GM23338 (cell line): ENCODE data around the gene NCDN. TPM values are rescaled to one million over a fixed set of nuclear protein-coding genes. Genes with fewer than 3 reads are reported as not detected.

ENCODE experiments used
- ATAC-seq: fragments of 200-7000 bp; cut with Tn5 transposase; 3 replicates; pipeline ENCODE4 v1.9.1; 2020
- DNase-seq: peaks from one replicate; pipeline ENCODE4 v3.0.0-alpha.2; 2015; ENCODE audit warnings: low spot score
- H2AFZ ChIP-seq: fragments of 200-600 bp; sonication (generic); 2 replicates; pipeline ENCODE4 v1.8.0; 2016; ENCODE audit warnings: antibody characterized with exemption, mild to moderate bottlenecking, moderate library complexity
- H3F3A ChIP-seq: fragments of 200-600 bp; sonication (generic); replicated peaks from 2 replicates; pipeline ENCODE4 v1.8.0; 2017; ENCODE audit warnings: antibody characterized with exemption, mixed run types, low read depth
- H3K27ac ChIP-seq: fragments of 200-600 bp; sonication (generic); 2 replicates; pipeline ENCODE4 v1.6.1; 2016; ENCODE audit warnings: low read depth
- H3K27me3 ChIP-seq: fragments of 200-600 bp; sonication (generic); 2 replicates; pipeline ENCODE4 v1.8.0; 2016; ENCODE audit warnings: mild to moderate bottlenecking, mixed run types, moderate library complexity; ENCODE audit not compliant: insufficient read depth
- H3K36me3 ChIP-seq: fragments of 200-600 bp; sonication (generic); 2 replicates; pipeline ENCODE4 v1.8.0; 2016; ENCODE audit warnings: mild to moderate bottlenecking; ENCODE audit not compliant: insufficient read depth
- H3K4me1 ChIP-seq: fragments of 200-600 bp; sonication (generic); 2 replicates; pipeline ENCODE4 v1.8.0; 2016; ENCODE audit warnings: mild to moderate bottlenecking, moderate library complexity; ENCODE audit not compliant: insufficient read depth
- H3K4me2 ChIP-seq: fragments of 200-600 bp; sonication (generic); 2 replicates; pipeline ENCODE4 v1.7.1; 2017; ENCODE audit warnings: mixed run types
- H3K4me3 ChIP-seq: fragments of 200-600 bp; sonication (generic); 2 replicates; pipeline ENCODE4 v1.6.1; 2016; ENCODE audit warnings: mixed run types
- H3K79me2 ChIP-seq: fragments of 200-600 bp; sonication (generic); replicated peaks from 2 replicates; pipeline ENCODE4 v1.8.0; 2017; ENCODE audit warnings: mild to moderate bottlenecking; ENCODE audit not compliant: insufficient read depth
- H3K9me2 ChIP-seq: fragments of 200-600 bp; sonication (generic); 2 replicates; pipeline ENCODE4 v1.8.0; 2017; ENCODE audit not compliant: insufficient read depth
- H4K20me1 ChIP-seq: fragments of 200-600 bp; sonication (generic); replicated peaks from 2 replicates; pipeline ENCODE4 v1.8.0; 2017; ENCODE audit warnings: mild to moderate bottlenecking; ENCODE audit not compliant: insufficient read depth
- H3K27ac Mint-ChIP-seq: 2 replicates; pipeline ENCODE4 v1.8.0; 2020; ENCODE audit warnings: inconsistent platforms, mild to moderate bottlenecking, moderate library complexity, mixed read lengths
- H3K27me3 Mint-ChIP-seq: 3 replicates; pipeline ENCODE4 v1.8.0; 2022; ENCODE audit warnings: low read depth, mild to moderate bottlenecking, moderate library complexity, mixed read lengths, inconsistent platforms; ENCODE audit not compliant: insufficient read depth, poor library complexity
- H3K36me3 Mint-ChIP-seq: 3 replicates; pipeline ENCODE4 v1.8.0; 2021; ENCODE audit warnings: low read depth, mild to moderate bottlenecking, inconsistent platforms, moderate library complexity, mixed read lengths
- H3K4me1 Mint-ChIP-seq: 3 replicates; pipeline ENCODE4 v1.8.0; 2020; ENCODE audit warnings: mild to moderate bottlenecking, inconsistent platforms, mixed read lengths
- H3K4me3 Mint-ChIP-seq: 3 replicates; pipeline ENCODE4 v1.8.0; 2021; ENCODE audit warnings: moderate library complexity, mild to moderate bottlenecking, inconsistent platforms, mixed read lengths
- H3K9me3 Mint-ChIP-seq: 3 replicates; pipeline ENCODE4 v1.8.0; 2020; ENCODE audit warnings: moderate library complexity, mild to moderate bottlenecking, inconsistent platforms, mixed read lengths
- CREB1 ChIP-seq: fragments of 250-450 bp; sonication (Bioruptor Pico); IDR thresholded peaks from 2 replicates; pipeline ENCODE4 v1.5.0; 2020; ENCODE audit warnings: low read depth, mild to moderate bottlenecking, moderate library complexity
- CTCF ChIP-seq, 2 experiments: fragments of 200-600 bp in 1 of 2; sonication (generic) in 1 of 2; conservative IDR thresholded peaks; 2 replicates each; pipeline versions ENCODE4 v1.5.1 to v1.6.1; 2016 to 2017; ENCODE audit warnings: antibody characterized with exemption in 2 of 2, low read depth in 2 of 2, mild to moderate bottlenecking in 2 of 2, moderate library complexity in 1 of 2
- EZH2 ChIP-seq: fragments of 200-600 bp; sonication (generic); IDR thresholded peaks from one replicate; pipeline ENCODE4 v1.8.0; 2017; ENCODE audit warnings: antibody characterized with exemption, mild to moderate bottlenecking, low read depth; ENCODE audit not compliant: unreplicated experiment
- EZH2phosphoT487 ChIP-seq: fragments of 200-600 bp; sonication (generic); IDR thresholded peaks from one replicate; pipeline ENCODE4 v1.8.1; 2018; ENCODE audit warnings: antibody characterized with exemption; ENCODE audit not compliant: unreplicated experiment
- JUNB ChIP-seq: IDR thresholded peaks from one replicate; pipeline ENCODE4 v1.6.1; 2016; ENCODE audit warnings: antibody characterized with exemption; ENCODE audit not compliant: unreplicated experiment
- NANOG ChIP-seq: IDR thresholded peaks from 2 replicates; pipeline ENCODE4 v1.6.1; 2016; ENCODE audit warnings: antibody characterized with exemption, borderline replicate concordance
- POLR2AphosphoS5 ChIP-seq: IDR thresholded peaks from 2 replicates; pipeline ENCODE4 v1.6.1; 2016; ENCODE audit warnings: antibody characterized with exemption, low read depth
- STAT1 ChIP-seq: IDR thresholded peaks from one replicate; pipeline ENCODE4 v1.6.1; 2016; ENCODE audit warnings: antibody characterized with exemption; ENCODE audit not compliant: unreplicated experiment
- ZNF114 ChIP-seq: fragments of 250-450 bp; sonication (Bioruptor Pico); IDR thresholded peaks from 2 replicates; pipeline ENCODE4 v1.5.0; 2020; ENCODE audit warnings: mild to moderate bottlenecking, moderate library complexity
- ZNF331 ChIP-seq: fragments of 250-450 bp; sonication (Bioruptor Pico); IDR thresholded peaks from 2 replicates; pipeline ENCODE4 v1.5.0; 2020; ENCODE audit warnings: low read depth, mild to moderate bottlenecking, moderate library complexity
- ZNF462 ChIP-seq: fragments of 250-450 bp; sonication (Bioruptor Pico); IDR thresholded peaks from 2 replicates; pipeline ENCODE4 v1.5.0; 2020; ENCODE audit warnings: mild to moderate bottlenecking, moderate library complexity
- polyA plus RNA-seq: library from polyadenylated mRNA; unstranded; fragments of >200 nt; fragmentation: Nextera tagmentation; extraction: Ambion mirVana; gene quantifications from 2 replicates; pipeline ENCODE4 v1.2.1, GENCODE V29; 2016
- total RNA-seq: library from RNA; depleted of rRNA; stranded (reverse); fragments of >200 nt; shearing (Covaris generic); gene quantifications from 2 replicates; pipeline ENCODE4 v1.2.3, GENCODE V29; 2014
- TF ChIP-seq, protein P1 (sequence below): IDR thresholded peaks from one replicate; pipeline ENCODE4 v1.6.1; 2018; ENCODE audit warnings: antibody characterized with exemption; ENCODE audit not compliant: unreplicated experiment
- TF ChIP-seq, protein P2 (sequence below): IDR thresholded peaks from 2 replicates; pipeline ENCODE4 v1.6.1; 2016; ENCODE audit warnings: antibody characterized with exemption

NCDN gene
- total and polyA plus RNA-seq, 2 experiments from 2014 or later = 13.2 to 44.2 TPM

DNA sequence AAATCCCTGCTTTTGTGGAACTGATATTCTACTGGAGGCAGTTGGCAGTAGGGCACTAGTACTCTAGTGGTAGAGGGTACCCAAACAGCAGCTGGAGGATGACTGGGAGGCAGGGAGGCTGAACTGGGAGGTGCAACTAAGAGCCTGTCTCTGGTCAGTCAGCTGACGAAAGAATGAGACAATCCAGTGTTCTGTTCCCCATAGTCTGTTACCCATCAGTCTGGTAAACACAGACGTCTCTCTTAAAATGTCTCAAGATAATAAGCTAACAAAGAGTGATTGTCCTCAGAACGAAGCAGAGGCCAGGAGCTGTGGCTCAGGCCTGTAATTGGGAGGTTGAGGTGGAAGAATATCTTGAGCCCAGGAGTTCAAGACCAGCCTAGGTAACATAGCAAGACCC lies 45.9 kb downstream of the NCDN start:
- Histone ChIP-seq H3K79me2 (peaks cover 23% of the 10 kb centered on the region), H4K20me1 (peaks cover 37% of the 10 kb centered on the region), H3K4me1 (no peaks in the 10 kb centered on the region), H3K27ac (no peak overlapping the region), H2AFZ (no peak overlapping the region), H3K9me2 (no peaks in the 10 kb centered on the region), H3K27me3 (no peaks in the 10 kb centered on the region), H3K4me3 (no peak overlapping the region), H3K36me3 (peaks cover 38% of the 10 kb centered on the region), H3K4me2 (no peak overlapping the region), H3F3A (peaks cover 8% of the 10 kb centered on the region; the same call in 1 of the 2 replicates)
- DNase-seq = no peak
- 0 out of 3 replicates have a peak, but pooled peaks cover 7% of the 10 kb centered on the region for H3K4me1 Mint-ChIP-seq
- peaks cover 58% of the 10 kb centered on the region for H3K36me3 Mint-ChIP-seq
- ATAC-seq = no peak
- no peak overlapping the region for H3K4me3 Mint-ChIP-seq
- H3K27ac Mint-ChIP-seq = no peak overlapping the region
- no peaks in the 10 kb centered on the region for H3K27me3 Mint-ChIP-seq
- H3K9me3 Mint-ChIP-seq = no peaks in the 10 kb centered on the region
- TF ChIP-seq EZH2phosphoT487 (no peak), EZH2 (no peak), STAT1 (no peak), ZNF331 (CRISPR knock-in tag) (no peak), CREB1 (CRISPR knock-in tag) (no peak), ZNF462 (no peak), CTCF (conservative IDR thresholded peaks at IDR 0.05; ENCODE audit: low read depth in 2 of 2) (no peak), JUNB (no peak), POLR2AphosphoS5 (no peak), ZNF114 (CRISPR knock-in tag) (no peak), NANOG (no peak)
- TF ChIP-seq, protein P1, sequence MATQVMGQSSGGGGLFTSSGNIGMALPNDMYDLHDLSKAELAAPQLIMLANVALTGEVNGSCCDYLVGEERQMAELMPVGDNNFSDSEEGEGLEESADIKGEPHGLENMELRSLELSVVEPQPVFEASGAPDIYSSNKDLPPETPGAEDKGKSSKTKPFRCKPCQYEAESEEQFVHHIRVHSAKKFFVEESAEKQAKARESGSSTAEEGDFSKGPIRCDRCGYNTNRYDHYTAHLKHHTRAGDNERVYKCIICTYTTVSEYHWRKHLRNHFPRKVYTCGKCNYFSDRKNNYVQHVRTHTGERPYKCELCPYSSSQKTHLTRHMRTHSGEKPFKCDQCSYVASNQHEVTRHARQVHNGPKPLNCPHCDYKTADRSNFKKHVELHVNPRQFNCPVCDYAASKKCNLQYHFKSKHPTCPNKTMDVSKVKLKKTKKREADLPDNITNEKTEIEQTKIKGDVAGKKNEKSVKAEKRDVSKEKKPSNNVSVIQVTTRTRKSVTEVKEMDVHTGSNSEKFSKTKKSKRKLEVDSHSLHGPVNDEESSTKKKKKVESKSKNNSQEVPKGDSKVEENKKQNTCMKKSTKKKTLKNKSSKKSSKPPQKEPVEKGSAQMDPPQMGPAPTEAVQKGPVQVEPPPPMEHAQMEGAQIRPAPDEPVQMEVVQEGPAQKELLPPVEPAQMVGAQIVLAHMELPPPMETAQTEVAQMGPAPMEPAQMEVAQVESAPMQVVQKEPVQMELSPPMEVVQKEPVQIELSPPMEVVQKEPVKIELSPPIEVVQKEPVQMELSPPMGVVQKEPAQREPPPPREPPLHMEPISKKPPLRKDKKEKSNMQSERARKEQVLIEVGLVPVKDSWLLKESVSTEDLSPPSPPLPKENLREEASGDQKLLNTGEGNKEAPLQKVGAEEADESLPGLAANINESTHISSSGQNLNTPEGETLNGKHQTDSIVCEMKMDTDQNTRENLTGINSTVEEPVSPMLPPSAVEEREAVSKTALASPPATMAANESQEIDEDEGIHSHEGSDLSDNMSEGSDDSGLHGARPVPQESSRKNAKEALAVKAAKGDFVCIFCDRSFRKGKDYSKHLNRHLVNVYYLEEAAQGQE = no peak
- TF ChIP-seq, protein P2, sequence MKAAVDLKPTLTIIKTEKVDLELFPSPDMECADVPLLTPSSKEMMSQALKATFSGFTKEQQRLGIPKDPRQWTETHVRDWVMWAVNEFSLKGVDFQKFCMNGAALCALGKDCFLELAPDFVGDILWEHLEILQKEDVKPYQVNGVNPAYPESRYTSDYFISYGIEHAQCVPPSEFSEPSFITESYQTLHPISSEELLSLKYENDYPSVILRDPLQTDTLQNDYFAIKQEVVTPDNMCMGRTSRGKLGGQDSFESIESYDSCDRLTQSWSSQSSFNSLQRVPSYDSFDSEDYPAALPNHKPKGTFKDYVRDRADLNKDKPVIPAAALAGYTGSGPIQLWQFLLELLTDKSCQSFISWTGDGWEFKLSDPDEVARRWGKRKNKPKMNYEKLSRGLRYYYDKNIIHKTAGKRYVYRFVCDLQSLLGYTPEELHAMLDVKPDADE = no peak
